Measurements from ENCODE around the gene SUSD1.
A peak's percentile ranks its signal among the peaks of the same experiment; 100 is the strongest.

The SUSD1 gene

GRCh38 chr9:112037281-112038016 is 137.6 kb downstream of the SUSD1 start:
- Histone ChIP-seq H3K4me1 (ENCODE audit: insufficient read depth, low read length) (peaks cover 30% of the 10 kb centered on the region), H3K27ac (ENCODE audit: low read depth, low read length) (no peak overlapping the region)
- 94% methylated on average over 1 of the region's 2 CpGs for WGBS

GRCh38 chr9:112035166-112035826 is 139.8 kb downstream of the SUSD1 start:
- H3K27ac ChIP-seq (ENCODE audit: low read depth, low read length), result no peak overlapping the region
- no peaks in the 10 kb centered on the region for H3K36me3 ChIP-seq (ENCODE audit: insufficient read depth, low read length)
- H3K4me1 ChIP-seq (ENCODE audit: insufficient read depth, low read length), result peaks cover 16% of the 10 kb centered on the region
- WGBS, result 89% methylated on average over 6 of the region's 6 CpGs
- H3K27me3 ChIP-seq (ENCODE audit: insufficient read depth, low read length), result no peaks in the 10 kb centered on the region
- no peaks in the 10 kb centered on the region for H3K9me3 ChIP-seq (ENCODE audit: insufficient read depth, low read depth, low read length)
- no peak overlapping the region for H3K9ac ChIP-seq (ENCODE audit: low read depth, low read length)
- no peak overlapping the region for H3K4me3 ChIP-seq (ENCODE audit: low read length)

More at GRCh38 chr9:112037281-112038016, 137.6 kb downstream of the SUSD1 start:
- Histone ChIP-seq H3K27me3 (ENCODE audit: insufficient read depth, low read length) (no peaks in the 10 kb centered on the region), H3K4me3 (ENCODE audit: low read length) (no peak overlapping the region), H3K9ac (ENCODE audit: low read depth, low read length) (no peak overlapping the region), H3K9me3 (ENCODE audit: insufficient read depth, low read depth, low read length) (no peaks in the 10 kb centered on the region), H3K36me3 (ENCODE audit: insufficient read depth, low read length) (no peaks in the 10 kb centered on the region)

DNA sequence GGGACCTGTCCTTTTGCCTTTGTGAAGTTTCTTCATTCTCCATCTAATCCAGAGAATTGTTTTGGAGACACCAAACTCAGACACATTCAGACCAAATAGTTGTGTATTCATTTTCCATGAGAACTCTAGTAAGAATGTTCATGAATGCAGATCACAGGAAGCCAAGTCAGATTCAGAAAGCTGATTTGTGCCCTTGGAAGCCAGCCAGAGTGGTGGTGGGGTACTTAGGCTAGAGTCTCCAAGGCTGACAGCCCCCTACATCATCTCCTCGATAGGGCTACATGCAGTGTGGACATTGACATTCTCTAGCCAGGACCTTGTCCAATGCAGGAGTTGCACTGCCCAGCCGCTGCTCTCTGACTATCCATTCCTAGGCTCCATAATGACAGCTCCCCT is 140.9 kb downstream of the SUSD1 start:
- Histone ChIP-seq H3K4me3 (ENCODE audit: low read length) (no peak overlapping the region), H3K9ac (ENCODE audit: low read depth, low read length) (no peak overlapping the region), H3K27me3 (ENCODE audit: insufficient read depth, low read length) (no peaks in the 10 kb centered on the region), H3K4me1 (ENCODE audit: insufficient read depth, low read length) (peaks cover 27% of the 10 kb centered on the region), H3K27ac (ENCODE audit: low read depth, low read length) (no peak overlapping the region), H3K36me3 (ENCODE audit: insufficient read depth, low read length) (no peaks in the 10 kb centered on the region), H3K9me3 (ENCODE audit: insufficient read depth, low read depth, low read length) (no peaks in the 10 kb centered on the region)
- 96% methylated on average over 2 of the region's 2 CpGs for WGBS

GRCh38 chr9:112033237-112034215 is 141.6 kb downstream of the SUSD1 start:
- Histone ChIP-seq H3K36me3 (ENCODE audit: insufficient read depth, low read length) (no peaks in the 10 kb centered on the region), H3K27me3 (ENCODE audit: insufficient read depth, low read length) (no peaks in the 10 kb centered on the region), H3K4me3 (ENCODE audit: low read length) (no peak overlapping the region), H3K9me3 (ENCODE audit: insufficient read depth, low read depth, low read length) (no peaks in the 10 kb centered on the region), H3K4me1 (ENCODE audit: insufficient read depth, low read length) (peaks cover 29% of the 10 kb centered on the region), H3K27ac (ENCODE audit: low read depth, low read length) (no peak overlapping the region), H3K9ac (ENCODE audit: low read depth, low read length) (no peak overlapping the region)
- WGBS, result 94% methylated on average over 9 of the region's 9 CpGs

- WGBS, result 84% methylated on average over 1 of the region's 1 CpG
- H3K9ac ChIP-seq (ENCODE audit: low read depth, low read length), result no peak overlapping the region
- peaks cover 25% of the 10 kb centered on the region for H3K4me1 ChIP-seq (ENCODE audit: insufficient read depth, low read length)
- H3K27ac ChIP-seq (ENCODE audit: low read depth, low read length), result no peak overlapping the region
- H3K27me3 ChIP-seq (ENCODE audit: insufficient read depth, low read length), result no peaks in the 10 kb centered on the region
- H3K4me3 ChIP-seq (ENCODE audit: low read length), result no peak overlapping the region
- H3K9me3 ChIP-seq (ENCODE audit: insufficient read depth, low read depth, low read length), result no peaks in the 10 kb centered on the region
- no peaks in the 10 kb centered on the region for H3K36me3 ChIP-seq (ENCODE audit: insufficient read depth, low read length)
Measured at GRCh38 chr9:112032743-112033142, 142.4 kb downstream of the SUSD1 start.

DNA sequence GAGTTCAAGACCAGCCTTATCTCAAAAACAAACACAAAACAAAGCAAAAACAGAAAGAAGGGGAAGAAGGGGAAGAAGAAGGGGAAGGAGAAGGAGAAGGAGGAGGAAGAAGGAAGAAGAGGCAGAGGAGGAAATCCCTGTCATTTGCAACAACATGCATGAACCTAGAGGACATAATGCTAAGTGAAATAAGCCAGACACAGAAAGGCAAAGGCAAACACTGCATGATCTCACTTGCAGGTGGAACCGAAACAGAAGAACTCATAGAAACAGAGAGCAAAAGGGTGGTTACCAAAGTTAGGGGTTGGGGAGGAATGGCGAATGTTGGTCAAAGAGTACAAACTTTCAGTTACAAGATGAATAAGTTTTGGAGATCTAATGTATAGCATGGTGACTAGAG is 143.1 kb downstream of the SUSD1 start:
- Histone ChIP-seq H3K27me3 (ENCODE audit: insufficient read depth, low read length) (no peaks in the 10 kb centered on the region), H3K36me3 (ENCODE audit: insufficient read depth, low read length) (no peaks in the 10 kb centered on the region), H3K4me3 (ENCODE audit: low read length) (no peak overlapping the region), H3K27ac (ENCODE audit: low read depth, low read length) (no peak overlapping the region), H3K4me1 (ENCODE audit: insufficient read depth, low read length) (peaks cover 18% of the 10 kb centered on the region), H3K9ac (ENCODE audit: low read depth, low read length) (no peak overlapping the region), H3K9me3 (ENCODE audit: insufficient read depth, low read depth, low read length) (no peaks in the 10 kb centered on the region)
- WGBS, result 95% methylated on average over 2 of the region's 2 CpGs

DNA sequence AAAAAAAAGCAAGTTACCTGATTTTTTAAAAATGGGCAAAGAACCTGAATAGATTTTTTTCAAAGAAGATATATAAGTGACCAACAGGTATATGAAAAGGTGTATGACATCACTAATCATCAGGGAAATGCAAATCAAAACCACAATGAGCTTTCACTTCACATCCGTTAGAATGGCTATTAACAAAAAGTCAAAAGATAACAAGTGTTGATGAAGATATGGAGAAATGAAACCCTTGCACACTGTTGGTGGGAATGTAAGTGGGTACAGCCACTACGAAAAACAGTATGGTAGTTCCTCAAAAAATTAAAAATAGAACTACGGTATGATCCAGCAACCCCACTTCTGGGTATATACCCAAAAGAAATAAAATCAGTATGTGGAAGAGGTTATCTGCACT is 143.7 kb downstream of the SUSD1 start:
- H3K4me1 ChIP-seq (ENCODE audit: insufficient read depth, low read length), result peaks cover 15% of the 10 kb centered on the region
- 89% methylated on average over 3 of the region's 3 CpGs for WGBS
- H3K36me3 ChIP-seq (ENCODE audit: insufficient read depth, low read length), result no peaks in the 10 kb centered on the region
- no peaks in the 10 kb centered on the region for H3K9me3 ChIP-seq (ENCODE audit: insufficient read depth, low read depth, low read length)
- H3K4me3 ChIP-seq (ENCODE audit: low read length), result no peak overlapping the region
- H3K27ac ChIP-seq (ENCODE audit: low read depth, low read length), result no peak overlapping the region
- no peak overlapping the region for H3K9ac ChIP-seq (ENCODE audit: low read depth, low read length)
- no peaks in the 10 kb centered on the region for H3K27me3 ChIP-seq (ENCODE audit: insufficient read depth, low read length)

GRCh38 chr9:112029921-112030444 is 145.1 kb downstream of the SUSD1 start:
- H3K9ac ChIP-seq (ENCODE audit: low read depth, low read length), result no peak overlapping the region
- no peaks in the 10 kb centered on the region for H3K36me3 ChIP-seq (ENCODE audit: insufficient read depth, low read length)
- 58% methylated on average over 2 of the region's 3 CpGs for WGBS
- no peaks in the 10 kb centered on the region for H3K9me3 ChIP-seq (ENCODE audit: insufficient read depth, low read depth, low read length)
- H3K4me3 ChIP-seq (ENCODE audit: low read length), result no peak overlapping the region
- peaks cover 15% of the 10 kb centered on the region for H3K4me1 ChIP-seq (ENCODE audit: insufficient read depth, low read length)
- peak overlapping the region; percentile 11; the same call in 1 of the 2 replicates for H3K27ac ChIP-seq (ENCODE audit: low read depth, low read length)
- H3K27me3 ChIP-seq (ENCODE audit: insufficient read depth, low read length), result no peaks in the 10 kb centered on the region

GRCh38 chr9:112028242-112029221 is 146.6 kb downstream of the SUSD1 start:
- Histone ChIP-seq H3K36me3 (ENCODE audit: insufficient read depth, low read length) (no peaks in the 10 kb centered on the region), H3K9ac (ENCODE audit: low read depth, low read length) (no peak overlapping the region), H3K4me1 (ENCODE audit: insufficient read depth, low read length) (peaks cover 15% of the 10 kb centered on the region), H3K27me3 (ENCODE audit: insufficient read depth, low read length) (no peaks in the 10 kb centered on the region), H3K9me3 (ENCODE audit: insufficient read depth, low read depth, low read length) (no peaks in the 10 kb centered on the region), H3K4me3 (ENCODE audit: low read length) (no peak overlapping the region), H3K27ac (ENCODE audit: low read depth, low read length) (no peak overlapping the region)
- WGBS, result 90% methylated on average over 12 of the region's 13 CpGs

DNA sequence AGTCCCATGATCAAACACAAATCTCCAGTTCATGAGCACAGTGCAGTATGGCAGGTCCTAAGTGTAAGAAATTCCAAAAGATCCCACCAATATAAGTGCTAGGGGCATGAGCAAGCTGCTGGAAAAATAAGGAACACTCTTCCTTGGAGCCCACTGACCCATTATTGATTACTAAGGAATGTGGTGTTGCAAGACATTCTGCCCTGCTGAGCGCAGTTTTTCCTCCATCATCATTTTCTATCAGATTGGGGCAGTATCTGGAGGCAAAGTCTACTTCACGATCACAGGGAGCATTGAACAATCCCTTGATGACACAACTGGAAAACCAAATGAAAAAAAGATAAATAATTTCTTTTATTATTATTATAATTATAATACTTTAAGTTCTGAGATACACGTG is 149.2 kb downstream of the SUSD1 start:
- 100% methylated on average over 3 of the region's 3 CpGs for WGBS
- H3K9me3 ChIP-seq (ENCODE audit: insufficient read depth, low read depth, low read length), result no peaks in the 10 kb centered on the region
- H3K9ac ChIP-seq (ENCODE audit: low read depth, low read length), result no peak overlapping the region
- no peak overlapping the region for H3K27ac ChIP-seq (ENCODE audit: low read depth, low read length)
- H3K27me3 ChIP-seq (ENCODE audit: insufficient read depth, low read length), result no peaks in the 10 kb centered on the region
- H3K36me3 ChIP-seq (ENCODE audit: insufficient read depth, low read length), result no peaks in the 10 kb centered on the region
- H3K4me3 ChIP-seq (ENCODE audit: low read length), result no peak overlapping the region
- peaks cover 15% of the 10 kb centered on the region for H3K4me1 ChIP-seq (ENCODE audit: insufficient read depth, low read length)

All from HUES64 (cell line).